GM21619 (cell line): ENCODE results near the gene ZCCHC18.

Experiments
- ATAC-seq: cut with Tn5 transposase; IDR thresholded peaks from one replicate; pipeline ENCODE4 v1.9.1; 2021; ENCODE audit not compliant: unreplicated experiment

Gene ZCCHC18

DNA sequence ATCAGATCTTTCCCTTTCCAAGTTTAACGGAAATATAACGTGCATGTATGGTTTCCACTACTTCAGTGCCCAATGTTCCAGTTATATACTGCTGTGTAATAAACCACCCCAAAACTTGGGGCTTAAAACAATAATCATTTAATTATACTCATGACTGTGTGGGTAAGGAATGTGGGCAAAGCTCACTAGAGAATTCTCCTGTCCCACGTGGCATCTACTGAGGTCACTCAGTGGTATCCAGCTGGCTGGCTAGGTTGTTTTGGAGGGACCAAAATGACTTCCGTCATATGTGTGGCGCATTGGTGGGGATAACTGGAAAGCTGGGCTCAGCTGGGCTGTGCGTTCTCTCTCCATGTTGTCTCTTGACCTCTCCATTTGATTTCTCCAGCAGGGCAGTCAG is 18.5 kb downstream of the ZCCHC18 start:
- no peak for ATAC-seq

DNA sequence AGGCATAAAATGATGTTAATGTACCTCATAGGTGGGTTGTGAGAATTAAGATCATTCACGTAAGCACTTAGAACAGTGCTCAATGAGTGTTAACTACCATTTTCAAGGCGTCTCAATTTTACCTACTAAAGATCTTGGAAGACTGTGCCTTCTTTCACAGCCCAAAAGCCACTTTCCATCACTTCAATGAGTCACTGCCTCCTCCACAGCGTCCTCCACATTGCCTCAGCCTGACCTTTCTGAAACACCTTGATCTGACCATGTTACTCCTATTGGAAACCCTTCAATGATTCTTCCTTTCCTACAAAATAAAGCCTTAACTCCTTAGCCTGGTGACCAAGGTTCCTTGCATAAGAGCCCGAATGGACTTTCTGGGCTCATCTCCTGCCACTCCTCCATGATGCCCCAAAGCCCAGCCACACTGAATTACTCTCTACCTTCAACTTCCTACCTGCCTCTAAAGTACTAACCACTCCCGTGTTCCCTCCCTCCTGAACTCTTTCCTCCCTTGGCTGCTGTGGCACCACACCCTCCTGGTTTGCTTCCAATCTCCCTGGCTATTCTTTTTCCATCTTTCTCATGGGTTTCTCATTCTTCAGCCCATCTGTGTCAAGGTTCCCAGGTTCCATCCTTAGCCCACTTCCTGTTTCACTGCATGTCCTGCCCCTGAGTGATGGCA is 22.4 kb downstream of the ZCCHC18 start:
- no peak for ATAC-seq

DNA sequence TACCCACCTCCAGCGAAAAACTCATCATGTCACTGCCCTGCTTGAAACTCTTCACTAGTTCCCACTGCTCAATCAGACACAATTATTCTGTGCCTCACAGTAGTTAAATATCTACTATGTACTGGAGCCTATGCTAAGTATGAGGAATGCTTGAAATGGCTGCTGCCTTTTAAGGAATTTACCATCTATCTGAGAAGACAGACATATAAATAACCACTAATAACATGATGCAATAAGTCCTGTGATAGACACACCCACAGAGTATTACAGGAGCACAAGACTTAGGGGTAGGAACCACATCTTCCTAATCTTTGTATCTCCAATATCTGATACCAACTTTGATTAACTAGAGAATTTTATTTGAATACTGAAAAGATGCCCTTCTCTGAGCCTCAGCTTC is 23.4 kb downstream of the ZCCHC18 start:
- no peak for ATAC-seq

DNA sequence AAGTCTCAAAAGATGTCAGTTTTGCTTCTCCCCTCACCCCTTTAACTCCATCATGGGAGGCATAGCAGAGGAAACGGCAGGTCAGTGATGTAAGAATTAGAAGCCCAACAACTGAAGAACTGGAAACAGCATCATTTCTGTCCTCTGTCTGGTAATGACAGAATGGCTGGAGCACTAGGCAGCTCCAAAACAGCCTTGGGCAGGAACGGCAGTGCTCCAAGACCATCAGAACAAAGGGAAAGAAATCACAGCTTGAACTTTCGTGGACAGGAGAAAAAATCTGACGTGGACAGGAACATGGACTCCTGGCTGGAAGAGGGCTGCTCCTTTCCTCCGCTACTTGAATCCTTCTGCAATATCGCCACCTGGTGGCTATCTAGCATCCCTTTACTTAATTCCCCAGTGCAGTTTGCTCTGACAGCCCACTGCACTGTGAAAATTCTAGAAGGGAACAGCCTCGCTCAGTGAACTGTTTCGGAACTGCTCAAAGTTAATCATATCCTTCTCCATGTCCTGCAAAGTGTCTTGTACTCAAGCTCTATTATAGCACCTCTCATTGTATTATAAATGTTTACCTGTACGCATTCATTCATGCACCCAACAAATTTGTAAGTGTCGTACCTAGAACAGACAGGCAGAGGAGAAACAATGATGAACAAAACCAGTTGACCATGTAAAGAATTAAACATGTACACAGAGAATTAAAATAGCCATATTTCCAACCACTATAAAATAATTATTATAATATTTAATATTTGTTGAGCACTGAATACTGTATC is 24.1 kb downstream of the ZCCHC18 start:
- peak; percentile 90 for ATAC-seq

DNA sequence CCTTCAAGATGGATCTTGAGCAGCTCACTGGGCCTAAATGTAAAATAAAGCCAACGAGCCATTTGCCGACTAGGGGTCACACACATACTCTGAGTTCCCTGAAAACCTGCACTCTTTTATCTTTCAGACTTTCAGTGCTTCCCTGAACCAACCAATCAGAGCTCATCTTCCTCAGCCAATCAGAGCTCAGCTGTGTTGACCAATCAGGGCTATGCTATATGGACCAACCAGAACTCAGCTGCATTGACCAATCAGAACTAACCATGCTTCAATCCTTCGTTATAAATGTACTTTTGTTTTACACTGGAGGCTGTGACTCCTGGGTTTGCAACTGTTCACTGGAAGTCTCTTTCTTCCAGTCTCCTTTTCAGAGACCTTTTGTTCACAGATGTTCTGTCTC is 25.2 kb downstream of the ZCCHC18 start:
- ATAC-seq = no peak

DNA sequence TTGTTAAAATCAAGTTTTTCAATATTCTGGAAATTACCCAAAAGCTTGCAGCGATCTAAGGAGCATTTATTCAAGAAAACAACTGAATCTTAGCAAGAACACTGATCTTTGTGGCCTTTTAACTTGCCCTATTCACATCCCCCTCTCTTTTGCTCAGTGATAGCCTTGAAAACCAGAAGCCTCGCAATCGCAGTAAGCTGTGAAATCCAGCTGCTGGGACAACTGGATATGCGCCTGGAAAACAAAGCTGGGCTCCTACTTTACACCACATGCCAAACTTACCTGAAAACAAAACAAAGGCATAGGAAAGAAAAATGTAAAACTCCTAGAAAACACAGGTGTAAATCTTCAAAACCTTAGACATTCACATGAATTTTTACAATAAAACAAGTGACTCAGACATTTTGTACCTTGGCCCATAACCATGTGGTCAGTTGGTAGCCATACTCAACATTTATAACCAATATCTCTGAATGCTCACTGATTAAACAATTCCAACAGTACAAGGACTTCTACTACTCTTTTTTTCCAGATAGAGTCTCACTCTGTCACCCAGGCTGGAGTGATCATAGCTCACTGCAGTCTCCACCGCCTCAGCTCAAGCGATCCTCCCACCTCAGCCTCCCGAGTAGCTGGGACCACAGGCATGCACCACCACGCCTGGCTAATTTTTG is 28.9 kb downstream of the ZCCHC18 start:
- ATAC-seq = no peak

DNA sequence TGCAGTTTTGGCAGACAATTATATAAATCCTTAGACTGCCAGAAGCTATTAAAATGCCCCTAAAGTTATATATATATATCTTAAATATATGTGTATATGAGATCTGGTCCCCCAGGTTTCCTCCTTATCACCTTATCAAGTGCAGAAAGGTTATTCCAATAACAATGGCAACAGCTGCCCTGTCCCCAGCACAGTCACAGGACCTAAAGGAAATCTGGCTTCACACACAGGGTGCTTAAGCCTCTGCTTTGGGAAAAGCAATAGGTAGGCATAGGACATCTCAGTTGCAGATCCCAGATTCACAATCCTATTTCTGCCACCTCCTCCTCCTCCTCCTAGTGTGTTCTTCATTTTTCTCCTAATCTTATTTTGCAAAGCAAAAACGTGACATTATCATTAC is 38.7 kb downstream of the ZCCHC18 start:
- no peak for ATAC-seq

DNA sequence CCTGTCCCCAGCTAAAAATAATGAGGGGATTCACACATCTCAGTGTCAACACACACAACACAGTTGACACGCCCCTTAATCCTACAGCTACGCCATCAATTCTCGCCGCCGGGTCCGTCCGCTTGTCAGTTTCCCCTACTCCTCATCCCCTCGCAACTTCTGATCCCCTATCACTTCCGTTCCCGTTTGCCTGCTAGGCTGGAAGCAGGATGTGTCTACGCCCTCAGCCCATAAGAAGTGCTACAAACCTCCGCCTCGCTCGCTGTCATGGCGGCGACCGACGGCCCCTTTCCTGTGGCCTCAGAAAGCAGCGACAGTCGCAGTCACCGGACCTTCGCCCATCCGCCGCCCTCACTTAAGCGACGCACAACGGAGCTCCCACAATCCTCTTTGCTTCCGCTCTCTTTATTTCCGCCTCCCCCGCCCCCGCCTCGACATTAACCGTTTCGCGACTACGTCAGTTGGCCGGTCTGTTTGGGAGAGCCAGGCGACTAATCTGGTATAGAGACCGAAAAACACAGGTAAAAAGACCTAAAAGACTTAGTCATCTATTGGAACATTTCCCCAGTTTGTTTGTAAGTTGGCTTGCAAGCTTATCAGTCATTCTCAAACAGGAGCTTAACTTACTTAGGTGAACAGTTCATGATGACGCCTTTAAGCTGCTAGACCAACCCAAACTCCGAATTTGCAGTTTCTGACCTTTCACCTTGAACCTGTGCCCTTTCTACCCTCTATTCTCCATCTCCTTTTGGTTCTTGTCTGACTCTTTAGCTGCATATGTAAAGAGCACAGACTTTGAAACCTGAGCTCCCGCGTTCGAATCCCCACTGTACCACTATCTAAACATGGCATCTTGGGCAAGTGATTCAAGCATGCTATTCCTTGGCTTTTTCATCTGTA is 44.6 kb downstream of the ZCCHC18 start, which contains the start of gene SLC25A53:
SLC25A53 (minus strand) TSS at position 380 of the 900 bp plus-strand sequence. CDS start 51,752 bp downstream, outside the sequence.
- ATAC-seq = peak; percentile 92
